Thymus (tissue), 11 donors: ENCODE results near the gene FAM227B. TPM values are rescaled to one million over a fixed set of nuclear protein-coding genes. Genes with fewer than 3 reads are reported as not detected.

Experiments used
- DNase-seq, 9 donors: peaks; one replicate each; pipeline ENCODE4 v3.0.0-alpha.2; 2013; ENCODE audit warnings: low spot score in 9 of 9, low read depth in 6 of 9, missing footprints in 1 of 9
- H3K27ac ChIP-seq, 2 donors: one replicate each; pipeline ENCODE4 v1.5.1; 2013; ENCODE audit warnings: control low read depth in 1 of 2, low read depth in 1 of 2, low read length in 1 of 2, mild to moderate bottlenecking in 1 of 2, moderate library complexity in 1 of 2
- H3K27me3 ChIP-seq, 2 donors: one replicate each; pipeline ENCODE4 v1.5.1; 2013; ENCODE audit warnings: low read length in 1 of 2; ENCODE audit not compliant: control insufficient read depth in 2 of 2, insufficient read depth in 1 of 2
- H3K36me3 ChIP-seq, 2 donors: one replicate each; pipeline ENCODE4 v1.5.1; 2013; ENCODE audit warnings: low read length in 1 of 2, mild to moderate bottlenecking in 1 of 2, moderate library complexity in 1 of 2; ENCODE audit not compliant: control insufficient read depth in 2 of 2, insufficient read depth in 2 of 2
- H3K4me1 ChIP-seq, 2 donors: one replicate each; pipeline ENCODE4 v1.5.1; 2013; ENCODE audit warnings: low read length in 2 of 2; ENCODE audit not compliant: control insufficient read depth in 2 of 2, insufficient read depth in 2 of 2
- H3K4me3 ChIP-seq, 2 donors: one replicate each; pipeline ENCODE4 v1.5.1; 2013; ENCODE audit warnings: low read length in 2 of 2, control low read depth in 1 of 2, mild to moderate bottlenecking in 1 of 2
- H3K9me3 ChIP-seq, 2 donors: one replicate each; pipeline ENCODE4 v1.5.1; 2013; ENCODE audit warnings: low read length in 1 of 2, mild to moderate bottlenecking in 1 of 2; ENCODE audit not compliant: control insufficient read depth in 2 of 2, insufficient read depth in 1 of 2
- whole genome bisulfite sequencing: extraction: QIAGEN DNeasy Blood & Tissue Kit; methylation state at CpG from one replicate; pipeline ENCODE4 v1.1.7; 2013; 5-methylcytosine and 5-hydroxymethylcytosine counted together
- polyA plus RNA-seq: library from polyadenylated mRNA; stranded (reverse); fragments of 200-250 nt; gene quantifications from one replicate; pipeline ENCODE4 v1.2.3, GENCODE V29; 2013
- total RNA-seq: library from RNA; stranded (reverse); fragments of 120-200 nt; gene quantifications from one replicate; pipeline ENCODE4 v1.2.4, GENCODE V29; 2013
- donor health status: healthy.

The FAM227B gene
- total and polyA plus RNA-seq, 2 donors = 11.7 to 13.4 TPM

- WGBS = 97% methylated on average over 4 of the region's 4 CpGs
- Histone ChIP-seq H3K27me3 (no peaks in the 10 kb centered on the region), H3K36me3 (peaks cover 4 to 9% of the 10 kb centered on the region in 2 donors), H3K4me1 (no peaks in the 10 kb centered on the region), H3K9me3 (no peaks in the 10 kb centered on the region), H3K4me3 (no peak overlapping the region), H3K27ac (no peak overlapping the region)
- no peak for DNase-seq
Observed at GRCh38 chr15:49279521-49280456, 340.8 kb downstream of the FAM227B start.

- no peak for DNase-seq
- peaks cover 0 to 6% of the 10 kb centered on the region in 2 donors for H3K36me3 ChIP-seq
- 97% methylated on average over 5 of the region's 5 CpGs for WGBS
- H3K4me1 ChIP-seq = no peaks in the 10 kb centered on the region
- H3K4me3 ChIP-seq = no peak overlapping the region
- H3K27me3 ChIP-seq = no peaks in the 10 kb centered on the region
- no peak overlapping the region for H3K27ac ChIP-seq
- no peaks in the 10 kb centered on the region for H3K9me3 ChIP-seq
Observed at GRCh38 chr15:49278751-49279150, 341.9 kb downstream of the FAM227B start.

Other genes with a start within 250 kb of the FAM227B start
- gene FGF7, start 197.6 kb downstream of the FAM227B start, total RNA-seq = 2.1 TPM
- gene FGF7, start 197.6 kb downstream of the FAM227B start, polyA plus RNA-seq = 5.0 TPM
- gene DTWD1, start 230 bp upstream of the FAM227B start, total RNA-seq = 21.9 TPM
- 30.4 TPM for gene DTWD1, start 230 bp upstream of the FAM227B start, polyA plus RNA-seq